ENCODE measurements around the gene LMNA.
"Not testable (repeated sequence)": the region's sequence is repeated elsewhere in the genome, so short reads cannot be mapped to it uniquely, and the experiment has no call there.

Gene LMNA

GRCh38 chr1:156176610-156177210 lies 62.2 kb downstream of the LMNA start:
- TF ChIP-seq CTCF (IDR thresholded peaks at IDR 0.05; ENCODE audit: borderline replicate concordance, control extremely low read depth, extremely low read depth, insufficient read depth, missing control alignments) = no peak
- DNase-seq (ENCODE audit: low spot score) = peak; percentile 32
- in situ Hi-C loops (cut with MboI; ENCODE audit: low sequenced_read_pairs, unreplicated experiment) = no loop called here

GRCh38 chr1:156177919-156178654 lies 63.6 kb downstream of the LMNA start:
- DNase-seq (ENCODE audit: low spot score) = peak; percentile 36
- no peak for TF ChIP-seq CTCF (IDR thresholded peaks at IDR 0.05; ENCODE audit: borderline replicate concordance, control extremely low read depth, extremely low read depth, insufficient read depth, missing control alignments)
- in situ Hi-C loops (cut with MboI; ENCODE audit: low sequenced_read_pairs, unreplicated experiment) = no loop called here

GRCh38 chr1:156180471-156180870 lies 66.0 kb downstream of the LMNA start:
- no peak for TF ChIP-seq CTCF (IDR thresholded peaks at IDR 0.05; ENCODE audit: borderline replicate concordance, control extremely low read depth, extremely low read depth, insufficient read depth, missing control alignments)
- DNase-seq (ENCODE audit: low spot score) = no peak
- in situ Hi-C loops (cut with MboI; ENCODE audit: low sequenced_read_pairs, unreplicated experiment) = no loop called here

GRCh38 chr1:156181391-156181924 lies 66.9 kb downstream of the LMNA start:
- DNase-seq (ENCODE audit: low spot score); in situ Hi-C loops (cut with MboI; ENCODE audit: low sequenced_read_pairs, unreplicated experiment): not testable (repeated sequence)

- DNase-seq (ENCODE audit: low spot score); in situ Hi-C loops (cut with MboI; ENCODE audit: low sequenced_read_pairs, unreplicated experiment): not testable (repeated sequence)
Measured at GRCh38 chr1:156182010-156182779, 67.7 kb downstream of the LMNA start.

- DNase-seq (ENCODE audit: low spot score); in situ Hi-C loops (cut with MboI; ENCODE audit: low sequenced_read_pairs, unreplicated experiment): not testable (repeated sequence)
Measured at GRCh38 chr1:156186347-156187177, 72.1 kb downstream of the LMNA start.
